WTC11 (cell line): Measurements from ENCODE around the gene TOR1AIP2.
A peak's percentile ranks its signal among the peaks of the same experiment; 100 is the strongest.

Experiments
- ATF1 ChIP-seq: sonication (generic); formaldehyde crosslinking; IDR thresholded peaks from 2 replicates; pipeline ENCODE4 v1.8.1; 2023; ENCODE audit warnings: mild to moderate bottlenecking, moderate library complexity, missing genetic modification reagents
- CREM ChIP-seq: sonication (generic); formaldehyde crosslinking; IDR thresholded peaks from 2 replicates; pipeline ENCODE4 v1.8.1; 2022; ENCODE audit warnings: mild to moderate bottlenecking, missing genetic modification reagents, moderate library complexity
- ESRRA ChIP-seq: sonication (generic); formaldehyde crosslinking; IDR thresholded peaks from 2 replicates; pipeline ENCODE4 v1.8.1; 2022; ENCODE audit warnings: mild to moderate bottlenecking, missing genetic modification reagents, borderline replicate concordance
- GRHL2 ChIP-seq: fragments of 250-450 bp; sonication (Bioruptor Pico); IDR thresholded peaks from 2 replicates; pipeline ENCODE4 v1.8.0; 2022; ENCODE audit warnings: mild to moderate bottlenecking, moderate library complexity; ENCODE audit not compliant: insufficient replicate concordance, severe bottlenecking
- MXD4 ChIP-seq: fragments of 250-450 bp; sonication (Bioruptor Pico); IDR thresholded peaks from 2 replicates; pipeline ENCODE4 v1.8.0; 2021; ENCODE audit warnings: mild to moderate bottlenecking, moderate library complexity, borderline replicate concordance
- NFYB ChIP-seq: sonication (generic); formaldehyde crosslinking; conservative IDR thresholded peaks from 2 replicates; pipeline ENCODE4 v1.8.0; 2022; ENCODE audit warnings: low read depth, missing genetic modification reagents
- NR2C2 ChIP-seq: sonication (generic); formaldehyde crosslinking; IDR thresholded peaks from 2 replicates; pipeline ENCODE4 v1.8.0; 2022; ENCODE audit warnings: mild to moderate bottlenecking, missing genetic modification reagents
- RELA ChIP-seq: sonication (generic); formaldehyde crosslinking; IDR thresholded peaks from 2 replicates; pipeline ENCODE4 v1.8.1; 2022; ENCODE audit warnings: missing genetic modification reagents, mild to moderate bottlenecking, borderline replicate concordance
- TCF7 ChIP-seq: sonication (generic); formaldehyde crosslinking; IDR thresholded peaks from 2 replicates; pipeline ENCODE4 v1.8.0; 2022; ENCODE audit warnings: mild to moderate bottlenecking, low read depth, missing genetic modification reagents, moderate library complexity
- ZNF138 ChIP-seq: sonication (generic); formaldehyde crosslinking; conservative IDR thresholded peaks from 2 replicates; pipeline ENCODE4 v1.8.1; 2022; ENCODE audit warnings: mild to moderate bottlenecking, moderate library complexity, missing genetic modification reagents
- ZNF263 ChIP-seq: sonication (generic); formaldehyde crosslinking; IDR thresholded peaks from 2 replicates; pipeline ENCODE4 v1.8.1; 2022; ENCODE audit warnings: low read depth, mild to moderate bottlenecking, moderate library complexity, missing genetic modification reagents
- ZNF396 ChIP-seq: fragments of 250-450 bp; sonication (Bioruptor Pico); IDR thresholded peaks from 2 replicates; pipeline ENCODE4 v1.8.0; 2021; ENCODE audit warnings: mild to moderate bottlenecking, moderate library complexity, borderline replicate concordance
- TF ChIP-seq, protein P1 (sequence below): fragments of 200-600 bp; IDR thresholded peaks from 2 replicates; pipeline ENCODE4 v1.8.0; 2022; ENCODE audit warnings: antibody characterized with exemption
- TF ChIP-seq, protein P2 (sequence below): sonication (generic); formaldehyde crosslinking; IDR thresholded peaks from 2 replicates; pipeline ENCODE4 v1.8.0; 2022; ENCODE audit warnings: missing genetic modification reagents

DNA sequence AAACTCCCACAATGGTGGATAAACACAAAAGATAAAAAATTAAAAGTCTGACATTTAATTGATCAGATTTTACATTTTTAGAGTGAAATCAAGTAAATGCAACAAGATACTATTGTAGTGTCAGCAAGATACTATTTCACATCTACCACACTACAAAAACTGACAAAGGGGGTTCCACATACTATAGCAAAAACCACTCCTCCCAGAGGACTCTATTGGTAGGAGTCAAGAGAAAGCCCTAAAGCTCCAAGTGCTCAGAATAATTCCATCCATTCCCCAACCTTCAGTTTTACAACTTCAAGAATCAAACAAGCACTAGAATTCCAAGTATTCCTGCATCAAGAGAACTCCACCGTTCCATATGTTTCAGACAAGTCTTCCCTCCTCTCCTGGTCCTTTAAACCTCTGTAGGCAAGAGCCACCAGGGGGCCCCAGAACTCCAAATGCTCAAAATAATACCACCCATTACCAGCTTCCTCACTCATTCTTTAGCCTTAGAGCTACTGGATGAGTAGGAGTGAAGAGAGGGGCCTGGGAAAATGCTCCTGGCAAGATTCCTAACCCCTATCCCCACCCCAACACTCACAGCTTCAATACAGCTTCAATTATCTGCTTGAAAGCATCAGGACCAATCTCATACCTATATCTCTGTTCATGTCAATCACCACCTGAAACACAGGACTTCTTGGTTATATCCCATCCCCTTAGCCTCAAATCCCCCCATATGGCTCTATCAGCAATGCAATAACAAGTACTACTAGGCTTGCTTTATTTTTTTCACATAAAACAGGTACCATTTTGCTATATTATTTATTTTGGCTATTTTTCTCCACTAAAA is 9.9 kb downstream of the TOR1AIP2 start:
- TF ChIP-seq GRHL2 (no peak), ATF1 (no peak), ZNF138 (CRISPR knock-in tag) (no peak), ESRRA (CRISPR knock-in tag) (no peak), MXD4 (no peak), ZNF263 (CRISPR knock-in tag) (no peak), RELA (CRISPR knock-in tag) (no peak), ZNF396 (CRISPR knock-in tag) (no peak), CREM (CRISPR knock-in tag) (no peak), TCF7 (CRISPR knock-in tag) (no peak), NFYB (CRISPR knock-in tag) (no peak), NR2C2 (CRISPR knock-in tag) (no peak)
- TF ChIP-seq, protein P1, sequence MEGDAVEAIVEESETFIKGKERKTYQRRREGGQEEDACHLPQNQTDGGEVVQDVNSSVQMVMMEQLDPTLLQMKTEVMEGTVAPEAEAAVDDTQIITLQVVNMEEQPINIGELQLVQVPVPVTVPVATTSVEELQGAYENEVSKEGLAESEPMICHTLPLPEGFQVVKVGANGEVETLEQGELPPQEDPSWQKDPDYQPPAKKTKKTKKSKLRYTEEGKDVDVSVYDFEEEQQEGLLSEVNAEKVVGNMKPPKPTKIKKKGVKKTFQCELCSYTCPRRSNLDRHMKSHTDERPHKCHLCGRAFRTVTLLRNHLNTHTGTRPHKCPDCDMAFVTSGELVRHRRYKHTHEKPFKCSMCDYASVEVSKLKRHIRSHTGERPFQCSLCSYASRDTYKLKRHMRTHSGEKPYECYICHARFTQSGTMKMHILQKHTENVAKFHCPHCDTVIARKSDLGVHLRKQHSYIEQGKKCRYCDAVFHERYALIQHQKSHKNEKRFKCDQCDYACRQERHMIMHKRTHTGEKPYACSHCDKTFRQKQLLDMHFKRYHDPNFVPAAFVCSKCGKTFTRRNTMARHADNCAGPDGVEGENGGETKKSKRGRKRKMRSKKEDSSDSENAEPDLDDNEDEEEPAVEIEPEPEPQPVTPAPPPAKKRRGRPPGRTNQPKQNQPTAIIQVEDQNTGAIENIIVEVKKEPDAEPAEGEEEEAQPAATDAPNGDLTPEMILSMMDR = peak; percentile 45
- TF ChIP-seq, protein P2, sequence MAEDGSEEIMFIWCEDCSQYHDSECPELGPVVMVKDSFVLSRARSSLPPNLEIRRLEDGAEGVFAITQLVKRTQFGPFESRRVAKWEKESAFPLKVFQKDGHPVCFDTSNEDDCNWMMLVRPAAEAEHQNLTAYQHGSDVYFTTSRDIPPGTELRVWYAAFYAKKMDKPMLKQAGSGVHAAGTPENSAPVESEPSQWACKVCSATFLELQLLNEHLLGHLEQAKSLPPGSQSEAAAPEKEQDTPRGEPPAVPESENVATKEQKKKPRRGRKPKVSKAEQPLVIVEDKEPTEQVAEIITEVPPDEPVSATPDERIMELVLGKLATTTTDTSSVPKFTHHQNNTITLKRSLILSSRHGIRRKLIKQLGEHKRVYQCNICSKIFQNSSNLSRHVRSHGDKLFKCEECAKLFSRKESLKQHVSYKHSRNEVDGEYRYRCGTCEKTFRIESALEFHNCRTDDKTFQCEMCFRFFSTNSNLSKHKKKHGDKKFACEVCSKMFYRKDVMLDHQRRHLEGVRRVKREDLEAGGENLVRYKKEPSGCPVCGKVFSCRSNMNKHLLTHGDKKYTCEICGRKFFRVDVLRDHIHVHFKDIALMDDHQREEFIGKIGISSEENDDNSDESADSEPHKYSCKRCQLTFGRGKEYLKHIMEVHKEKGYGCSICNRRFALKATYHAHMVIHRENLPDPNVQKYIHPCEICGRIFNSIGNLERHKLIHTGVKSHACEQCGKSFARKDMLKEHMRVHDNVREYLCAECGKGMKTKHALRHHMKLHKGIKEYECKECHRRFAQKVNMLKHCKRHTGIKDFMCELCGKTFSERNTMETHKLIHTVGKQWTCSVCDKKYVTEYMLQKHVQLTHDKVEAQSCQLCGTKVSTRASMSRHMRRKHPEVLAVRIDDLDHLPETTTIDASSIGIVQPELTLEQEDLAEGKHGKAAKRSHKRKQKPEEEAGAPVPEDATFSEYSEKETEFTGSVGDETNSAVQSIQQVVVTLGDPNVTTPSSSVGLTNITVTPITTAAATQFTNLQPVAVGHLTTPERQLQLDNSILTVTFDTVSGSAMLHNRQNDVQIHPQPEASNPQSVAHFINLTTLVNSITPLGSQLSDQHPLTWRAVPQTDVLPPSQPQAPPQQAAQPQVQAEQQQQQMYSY = no peak
